ENCODE results near the gene PCSK1N. TPM values are rescaled to one million over a fixed set of nuclear protein-coding genes. Genes with fewer than 3 reads are reported as not detected.

The PCSK1N gene
- total and polyA plus RNA-seq, 7 experiments from 2014 or later = 0.36 to 14.0 (median 4.6) TPM

DNA sequence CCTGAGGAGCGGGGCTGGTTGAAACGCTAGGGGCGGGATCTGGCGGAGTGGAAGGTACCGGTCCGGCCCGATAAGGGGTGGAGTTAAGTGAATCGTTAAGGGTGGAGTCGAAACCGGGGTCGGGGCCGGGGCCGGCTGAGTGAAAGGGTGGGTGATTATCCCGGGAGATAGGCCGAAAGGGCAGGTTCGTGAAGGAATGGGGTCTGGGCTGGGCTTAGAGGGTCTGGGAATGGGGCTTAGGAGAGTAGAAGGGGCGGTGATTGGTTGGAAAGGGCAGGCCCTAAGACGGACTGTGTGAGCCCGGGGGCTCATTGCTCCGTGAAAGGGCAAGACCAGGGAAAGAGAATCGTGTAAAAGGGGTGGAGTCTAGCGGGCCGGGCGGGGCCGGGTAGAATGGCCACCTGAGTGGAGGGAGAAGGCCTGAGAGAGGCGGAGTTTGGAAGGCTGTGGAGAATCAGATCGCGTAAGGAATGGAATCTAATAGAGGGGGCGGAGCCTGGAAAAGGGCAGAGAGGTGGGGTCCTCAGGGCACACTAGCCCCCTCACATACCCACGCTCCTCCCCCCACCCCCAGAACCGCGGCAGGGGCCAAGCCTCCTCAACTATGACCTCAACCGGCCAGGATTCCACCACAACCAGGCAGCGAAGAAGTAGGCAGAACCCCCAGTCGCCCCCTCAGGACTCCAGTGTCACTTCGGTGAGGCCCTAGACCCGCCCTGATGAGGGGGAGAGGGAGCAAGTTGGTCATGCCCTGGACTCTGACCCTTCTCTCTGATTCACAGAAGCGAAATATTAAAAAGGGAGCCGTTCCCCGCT, 33.1 kb downstream of the PCSK1N start:
- Mint-ChIP-seq H3K27me3 (no peaks in the 10 kb centered on the region), H3K4me3 (peak overlapping the region; percentile 91 to 98 (median 96)), H3K36me3 (peaks cover 0 to 12% (median 0%) of the 10 kb centered on the region in 5 donors), H3K27ac (peak overlapping the region; percentile 90 to 99 (median 98)), H3K4me1 (peaks cover 10 to 27% (median 16%) of the 10 kb centered on the region in 7 donors), H3K9me3 (peaks cover 0 to 4% (median 0%) of the 10 kb centered on the region in 11 donors)
- H3K27ac ChIP-seq (ENCODE audit: low read depth, low read length) = peak overlapping the region; percentile 97
- DNase-seq (peak in 2 of 9 donors; percentile 5 to 36), ATAC-seq (peak; percentile 18)
- H3K4me1 ChIP-seq (ENCODE audit: control insufficient read depth in 2 of 2, insufficient read depth in 2 of 2, low read length in 2 of 2) = peaks cover 6 to 12% of the 10 kb centered on the region in 2 donors
- ChIA-PET CTCF (interaction anchor here (1.0 kb wide), 2 partner anchors 148 to 384 kb away, joined by 3 read pairs; no protein-coding TSS in a partner anchor), POLR2A (interaction anchor here (0.6 to 2.5 kb wide), 22 partner anchors 11 to 240 kb away, joined by 3 to 21 read pairs (median 4); partner anchors contain the start of genes OTUD5, PQBP1, SUV39H1 and TIMM17B)
- H3K27me3 ChIP-seq (ENCODE audit: control insufficient read depth in 2 of 2, insufficient read depth in 2 of 2, low read length in 2 of 2) = no peaks in the 10 kb centered on the region
- intact Hi-C loops (cut with micrococcal nuclease) = loop anchor here (1.0 to 5.0 kb wide), 13 partner anchors 89 to 1120 kb away; partner anchors contain the start of genes TFE3 (in 2 of the 2), WDR13 (in 2 of the 2), CLCN5 (in 1 of the 2) and EBP (in 1 of the 2)
- H3K36me3 ChIP-seq (ENCODE audit: control insufficient read depth in 2 of 3, insufficient read depth in 3 of 3, low read length in 3 of 3) = peaks cover 0 to 3% (median 0%) of the 10 kb centered on the region in 3 experiments
- peak overlapping the region; percentile 71 for H3K4me3 ChIP-seq (ENCODE audit: low read length)
- H3K9me3 ChIP-seq (ENCODE audit: control insufficient read depth in 2 of 3, low read length in 3 of 3) = no peaks in the 10 kb centered on the region

DNA sequence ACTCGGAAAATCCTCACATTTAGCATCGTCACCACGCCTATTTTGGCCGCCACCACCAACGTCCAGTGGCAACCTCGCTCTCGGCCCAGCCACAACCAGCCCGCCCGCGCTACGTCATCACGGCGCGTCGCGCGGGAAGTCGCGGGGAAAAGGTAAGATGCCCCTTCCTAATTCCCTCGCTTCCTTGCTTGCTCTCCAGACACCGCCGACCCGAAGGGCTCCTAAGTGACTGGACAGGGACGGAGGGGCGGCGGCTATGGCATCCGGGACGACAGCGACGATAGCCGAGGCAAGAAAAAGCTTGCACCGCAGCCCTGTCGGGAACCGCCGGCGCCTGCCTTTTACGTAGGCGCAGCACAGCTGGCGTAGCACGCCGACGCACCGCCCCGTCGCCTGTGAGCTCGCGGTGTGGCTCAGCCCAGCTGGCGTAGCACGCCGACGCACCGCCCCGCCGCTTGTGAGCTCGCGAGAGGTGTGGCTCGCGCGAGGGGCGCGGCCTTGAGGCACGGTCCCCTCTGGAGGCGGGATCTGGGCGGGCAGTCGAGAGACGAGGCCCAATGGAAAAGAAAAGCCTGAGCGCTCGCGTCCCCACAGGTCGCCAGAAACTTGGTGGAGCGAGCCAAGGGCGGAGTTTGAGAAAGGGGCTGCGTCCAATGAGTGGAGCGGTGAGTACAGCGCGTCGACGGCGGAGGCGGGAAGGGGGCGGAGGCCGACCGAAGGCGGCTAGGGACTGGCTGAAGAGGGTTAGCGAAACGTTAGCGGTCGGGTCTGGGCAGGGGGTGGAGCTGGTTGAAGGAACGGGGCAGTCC, 33.9 kb downstream of the PCSK1N start, which contains the start of gene HDAC6:
TSS of gene HDAC6 (plus strand) at position 788 of the 809 bp plus-strand sequence. CDS start 626 bp downstream, outside the sequence.
- no peaks in the 10 kb centered on the region for H3K9me3 ChIP-seq (ENCODE audit: control insufficient read depth in 2 of 3, low read length in 3 of 3)
- Mint-ChIP-seq H3K36me3 (peaks cover 0 to 12% (median 0%) of the 10 kb centered on the region in 5 donors), H3K27me3 (no peaks in the 10 kb centered on the region), H3K4me1 (peaks cover 10 to 27% (median 16%) of the 10 kb centered on the region in 7 donors), H3K27ac (peak within 1 kb of the TSS; percentile 96 to 99 (median 98)), H3K9me3 (peaks cover 0 to 4% (median 0%) of the 10 kb centered on the region in 11 donors), H3K4me3 (peak within 1 kb of the TSS; percentile 91 to 98 (median 96))
- H3K36me3 ChIP-seq (ENCODE audit: control insufficient read depth in 2 of 3, insufficient read depth in 3 of 3, low read length in 3 of 3) = peaks cover 0 to 3% (median 0%) of the 10 kb centered on the region in 3 experiments
- POLR2A ChIA-PET = interaction anchor here (0.6 to 2.5 kb wide), 28 partner anchors 10 to 241 kb away, joined by 3 to 21 read pairs (median 4); partner anchors contain the start of genes OTUD5, PQBP1, SUV39H1 and TIMM17B
- CTCF ChIA-PET = interaction anchor here (1.0 kb wide), 2 partner anchors 147 to 385 kb away, joined by 3 read pairs; no protein-coding TSS in a partner anchor
- H3K4me1 ChIP-seq (ENCODE audit: control insufficient read depth in 2 of 2, insufficient read depth in 2 of 2, low read length in 2 of 2) = peaks cover 6 to 12% of the 10 kb centered on the region in 2 donors
- no peaks in the 10 kb centered on the region for H3K27me3 ChIP-seq (ENCODE audit: control insufficient read depth in 2 of 2, insufficient read depth in 2 of 2, low read length in 2 of 2)
- peak; percentile 91 for ATAC-seq
- intact Hi-C loops (cut with micrococcal nuclease) = loop anchor here (1.0 to 5.0 kb wide), 19 partner anchors 64 to 1121 kb away; partner anchors contain the start of genes GRIPAP1 (in 2 of the 2), PQBP1 (in 2 of the 2), RBM3 (in 2 of the 2) and SUV39H1 (in 2 of the 2)
- peak; percentile 76 to 98 (median 95) for DNase-seq
- peak within 1 kb of the TSS; percentile 84 for H3K4me3 ChIP-seq (ENCODE audit: low read length)
- peak within 1 kb of the TSS; percentile 97 for H3K27ac ChIP-seq (ENCODE audit: low read depth, low read length)

DNA sequence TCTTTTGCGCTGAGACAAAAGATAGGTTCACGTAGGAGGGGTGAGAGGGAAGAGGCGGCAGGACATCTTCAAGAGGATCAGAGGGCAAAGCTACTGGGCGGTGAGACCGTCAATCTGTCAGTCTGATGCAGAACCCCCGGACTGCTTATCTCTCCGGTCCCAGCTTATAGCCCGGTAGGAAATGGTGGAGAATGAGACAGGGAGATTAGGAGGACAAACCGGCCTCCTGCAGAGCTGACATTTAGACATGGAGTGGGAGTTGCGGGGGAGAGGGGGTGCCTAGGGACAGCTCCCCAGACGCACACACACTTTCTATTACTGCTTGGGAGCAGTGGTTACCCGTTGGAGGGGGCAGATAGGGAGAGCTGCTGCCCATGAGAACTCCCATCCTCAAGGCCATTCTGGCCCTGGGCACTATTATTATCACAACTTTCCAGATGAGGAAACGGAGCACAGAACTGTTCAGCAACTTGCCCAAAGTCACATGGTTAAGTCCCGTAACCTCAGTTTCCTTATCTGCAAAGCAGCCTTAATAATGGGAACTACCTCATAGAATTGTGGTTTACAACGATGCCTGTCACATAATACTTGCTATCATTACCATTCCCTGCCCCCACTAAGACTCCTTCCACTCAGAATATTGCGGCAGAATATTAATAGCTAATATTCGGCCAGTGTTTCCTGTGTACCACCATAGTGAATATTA, 34.7 kb downstream of the PCSK1N start:
- Mint-ChIP-seq H3K4me3 (peak overlapping the region; percentile 91 to 98 (median 96)), H3K27ac (peak overlapping the region; percentile 96 to 99 (median 98)), H3K4me1 (peaks cover 10 to 27% (median 16%) of the 10 kb centered on the region in 7 donors), H3K9me3 (peaks cover 0 to 4% (median 0%) of the 10 kb centered on the region in 11 donors), H3K27me3 (no peaks in the 10 kb centered on the region), H3K36me3 (peaks cover 0 to 12% (median 0%) of the 10 kb centered on the region in 5 donors)
- H3K4me3 ChIP-seq (ENCODE audit: low read length) = peak overlapping the region; percentile 84
- ChIA-PET POLR2A (interaction anchor here (0.7 to 2.5 kb wide), 23 partner anchors 9 to 242 kb away, joined by 3 to 21 read pairs (median 4); partner anchors contain the start of genes OTUD5, PQBP1, RBM3 and SUV39H1), CTCF (interaction anchor here (1.0 kb wide), 1 partner anchor 146 kb away, joined by 3 read pairs; no protein-coding TSS in a partner anchor)
- H3K36me3 ChIP-seq (ENCODE audit: control insufficient read depth in 2 of 3, insufficient read depth in 3 of 3, low read length in 3 of 3) = no peaks in the 10 kb centered on the region
- intact Hi-C loops (cut with micrococcal nuclease) = loop anchor here (1.0 to 5.0 kb wide), 14 partner anchors 63 to 1122 kb away; partner anchors contain the start of genes PQBP1 (in 2 of the 2), SUV39H1 (in 2 of the 2), TIMM17B (in 2 of the 2) and CLCN5 (in 1 of the 2)
- peaks cover 6 to 12% of the 10 kb centered on the region in 2 donors for H3K4me1 ChIP-seq (ENCODE audit: control insufficient read depth in 2 of 2, insufficient read depth in 2 of 2, low read length in 2 of 2)
- no peaks in the 10 kb centered on the region for H3K9me3 ChIP-seq (ENCODE audit: control insufficient read depth in 2 of 3, low read length in 3 of 3)
- H3K27ac ChIP-seq (ENCODE audit: low read depth, low read length) = peak overlapping the region; percentile 90
- no peaks in the 10 kb centered on the region for H3K27me3 ChIP-seq (ENCODE audit: control insufficient read depth in 2 of 2, insufficient read depth in 2 of 2, low read length in 2 of 2)
- ATAC-seq (no peak), DNase-seq (peak in 3 of 9 donors; percentile 0 to 21 (median 2))

DNA sequence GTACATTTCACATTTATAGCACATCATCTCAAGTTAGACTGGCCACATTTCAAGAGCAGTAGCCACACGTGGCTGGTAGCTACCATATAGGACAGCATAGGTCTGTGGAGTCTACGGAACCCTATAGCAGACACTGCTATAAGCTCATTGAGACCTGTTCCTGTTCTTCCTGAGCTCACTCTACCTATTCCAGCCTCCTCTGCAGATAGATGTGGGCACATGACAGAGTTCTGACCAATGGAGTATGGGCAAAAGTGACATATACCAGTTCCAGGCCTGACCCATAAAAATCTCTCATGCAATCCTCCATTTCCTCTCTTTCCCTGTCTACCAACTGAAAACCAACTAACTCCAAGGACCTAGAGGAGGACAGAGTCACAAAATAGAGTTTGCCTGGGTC, 37.1 kb downstream of the PCSK1N start:
- ChIA-PET POLR2A (no interaction called here), CTCF (no interaction called here)
- ATAC-seq = no peak
- peaks cover 4 to 21% (median 12%) of the 10 kb centered on the region in 7 donors for H3K4me1 Mint-ChIP-seq
- H3K4me3 ChIP-seq (ENCODE audit: low read length) = no peak overlapping the region
- no peaks in the 10 kb centered on the region for H3K9me3 ChIP-seq (ENCODE audit: control insufficient read depth in 2 of 3, low read length in 3 of 3)
- H3K36me3 ChIP-seq (ENCODE audit: control insufficient read depth in 2 of 3, insufficient read depth in 3 of 3, low read length in 3 of 3) = no peaks in the 10 kb centered on the region
- DNase-seq = no peak
- H3K36me3 Mint-ChIP-seq = peaks cover 0 to 4% (median 0%) of the 10 kb centered on the region in 5 donors
- peaks cover 0 to 4% (median 0%) of the 10 kb centered on the region in 11 donors for H3K9me3 Mint-ChIP-seq
- no peak overlapping the region for H3K4me3 Mint-ChIP-seq
- H3K27me3 ChIP-seq (ENCODE audit: control insufficient read depth in 2 of 2, insufficient read depth in 2 of 2, low read length in 2 of 2) = no peaks in the 10 kb centered on the region
- no peak overlapping the region for H3K27ac ChIP-seq (ENCODE audit: low read depth, low read length)
- intact Hi-C loops (cut with micrococcal nuclease) = no loop called here
- no peak overlapping the region for H3K27ac Mint-ChIP-seq
- H3K27me3 Mint-ChIP-seq = no peaks in the 10 kb centered on the region
- H3K4me1 ChIP-seq (ENCODE audit: control insufficient read depth in 2 of 2, insufficient read depth in 2 of 2, low read length in 2 of 2) = peaks cover 6 to 12% of the 10 kb centered on the region in 2 donors

DNA sequence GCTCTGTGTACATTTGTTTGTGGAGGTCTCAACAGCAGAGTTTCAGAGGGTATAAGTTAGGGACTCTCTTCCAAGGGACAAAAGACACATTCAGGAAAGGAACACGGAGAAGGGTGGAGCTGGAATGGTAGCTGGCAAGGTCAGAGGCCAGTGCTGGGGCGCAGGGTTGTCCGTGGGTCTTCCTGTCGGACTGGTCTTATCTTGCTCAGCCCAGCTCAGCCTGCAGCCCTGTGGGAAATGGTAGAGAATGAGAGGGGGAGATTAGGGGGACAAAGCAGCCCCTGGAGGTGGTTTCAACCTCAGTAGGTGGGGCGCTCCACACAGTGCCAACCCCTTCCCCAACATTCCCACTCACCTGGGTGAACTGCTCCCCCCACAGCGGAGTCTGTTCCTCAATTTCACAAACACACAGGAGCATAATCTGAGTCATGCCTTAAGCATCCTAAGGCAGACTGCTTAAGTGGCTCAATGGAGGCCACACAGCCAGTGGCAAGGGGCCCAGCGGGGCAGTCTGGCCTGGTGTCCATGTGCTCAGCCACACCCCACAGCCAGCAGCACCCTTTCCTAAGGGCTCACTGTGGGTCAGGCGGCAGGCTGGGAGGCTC, 40.4 kb downstream of the PCSK1N start:
- Histone ChIP-seq H3K9me3 (ENCODE audit: control insufficient read depth in 2 of 3, low read length in 3 of 3) (no peaks in the 10 kb centered on the region), H3K27me3 (ENCODE audit: control insufficient read depth in 2 of 2, insufficient read depth in 2 of 2, low read length in 2 of 2) (no peaks in the 10 kb centered on the region), H3K36me3 (ENCODE audit: control insufficient read depth in 2 of 3, insufficient read depth in 3 of 3, low read length in 3 of 3) (no peaks in the 10 kb centered on the region), H3K27ac (ENCODE audit: low read depth, low read length) (no peak overlapping the region), H3K4me3 (ENCODE audit: low read length) (no peak overlapping the region), H3K4me1 (ENCODE audit: control insufficient read depth in 2 of 2, insufficient read depth in 2 of 2, low read length in 2 of 2) (no peaks in the 10 kb centered on the region)
- no peak overlapping the region for H3K27ac Mint-ChIP-seq
- no peaks in the 10 kb centered on the region for H3K36me3 Mint-ChIP-seq
- peaks cover 0 to 6% (median 0%) of the 10 kb centered on the region in 7 donors for H3K4me1 Mint-ChIP-seq
- H3K27me3 Mint-ChIP-seq = no peaks in the 10 kb centered on the region
- CTCF ChIA-PET = no interaction called here
- H3K4me3 Mint-ChIP-seq = no peak overlapping the region
- DNase-seq (no peak), ATAC-seq (no peak)
- intact Hi-C loops (cut with micrococcal nuclease) = no loop called here
- H3K9me3 Mint-ChIP-seq = no peaks in the 10 kb centered on the region
- POLR2A ChIA-PET = interaction anchor here (0.6 kb wide), 1 partner anchor 22 kb away, joined by 5 read pairs; no protein-coding TSS in a partner anchor

Data from naive thymus-derived CD4-positive, alpha-beta T cell (primary cell).